Heart left ventricle (tissue), 16 donors: ENCODE results near the gene ADGRB2. TPM values are rescaled to one million over a fixed set of nuclear protein-coding genes. Genes with fewer than 3 reads are reported as not detected.

Experiments used
- ATAC-seq, 4 donors: fragments of 200-7000 bp; cut with Tn5 transposase; one replicate each; pipeline ENCODE4 v1.9.1; 2020 to 2022; ENCODE audit warnings: moderate library complexity in 4 of 4, mild to moderate bottlenecking in 3 of 4, moderate number of reproducible peaks in 1 of 4
- DNase-seq, 5 donors: peaks; one replicate each; pipeline ENCODE4 v3.0.0-alpha.2; 2020
- H3K27ac ChIP-seq, 12 donors: fragments of 200-600 bp; sonication (generic) in 4 of 12; one replicate each; pipeline versions ENCODE4 v1.5.0 to v1.8.0; 2016 to 2022; ENCODE audit warnings: mild to moderate bottlenecking in 2 of 12
- H3K27me3 ChIP-seq, 9 donors: fragments of 200-600 bp; sonication (generic) in 2 of 9; one replicate each; pipeline versions ENCODE4 v1.5.1 to v1.8.0; 2016 to 2022; ENCODE audit warnings: mild to moderate bottlenecking in 3 of 9
- H3K36me3 ChIP-seq, 9 donors: fragments of 200-600 bp; sonication (generic) in 2 of 9; one replicate each; pipeline versions ENCODE4 v1.5.0 to v1.8.0; 2018 to 2022; ENCODE audit warnings: mild to moderate bottlenecking in 2 of 9
- H3K4me1 ChIP-seq, 12 donors: fragments of 200-600 bp; sonication (generic) in 4 of 12; one replicate each; pipeline versions ENCODE4 v1.5.0 to v1.8.0; 2016 to 2022; ENCODE audit warnings: mild to moderate bottlenecking in 3 of 12
- H3K4me3 ChIP-seq, 12 donors: fragments of 200-600 bp; sonication (generic) in 4 of 12; one replicate each; pipeline versions ENCODE4 v1.5.0 to v1.8.0; 2017 to 2022; ENCODE audit warnings: mild to moderate bottlenecking in 9 of 12, moderate library complexity in 4 of 12
- H3K9me3 ChIP-seq, 12 donors: fragments of 200-600 bp; sonication (generic) in 4 of 12; one replicate each; pipeline versions ENCODE4 v1.5.0 to v1.8.0; 2016 to 2022; ENCODE audit warnings: mild to moderate bottlenecking in 1 of 12
- CTCF ChIP-seq, 12 donors: fragments of 200-600 bp; sonication (generic) in 4 of 12; IDR thresholded peaks; one replicate each; pipeline versions ENCODE4 v1.5.0 to v1.8.0; 2018 to 2022; ENCODE audit warnings: antibody characterized with exemption in 12 of 12, mild to moderate bottlenecking in 5 of 12
- POLR2A ChIP-seq, 2 donors: fragments of 450-650 bp; IDR thresholded peaks; one replicate each; pipeline ENCODE4 v1.6.1; 2017; ENCODE audit warnings: antibody characterized with exemption in 2 of 2, mild to moderate bottlenecking in 2 of 2, moderate library complexity in 2 of 2
- WGBS, 4 donors: extraction: QIAGEN DNeasy Blood & Tissue Kit in 2 of 4; methylation state at CpG; one replicate each; pipeline versions ENCODE4 v1.1.5 to v1.1.7; 2013 to 2018; 5-methylcytosine and 5-hydroxymethylcytosine counted together
- intact Hi-C, 10 donors: fragments of 100-400 bp; cut with DNase I; formaldehyde crosslinking; loops; one replicate each; pipeline versions ENCODE4 v1.11.1 to v1.14.2; 2022
- polyA plus RNA-seq, 2 donors: library from polyadenylated mRNA; stranded (reverse); fragments of 200-250 nt; gene quantifications; one replicate each; pipeline ENCODE4 v1.2.3, GENCODE V29; 2013
- total RNA-seq, 9 donors: library from RNA; depleted of rRNA in 2 of 9; stranded (reverse); fragments of >200 nt in 2 of 9; fragmentation: NEBNext Ultra II Directional in 3 of 9; extraction: Animal tissue kit (Norgen Biotek cat#: 25700) in 3 of 9; gene quantifications; one replicate each; pipeline versions ENCODE4 v1.1.0 to v1.2.4, GENCODE V29; 2016 to 2023
- donor health status: ischemic (EF 13 %, LVEDD 7.1; RV severe dilation, severe dysfunction).
- donor health status: healthy with polysubstance abuse.
- donor health status: DM: no; HTN: yes; CAD: no.
- donor health status: DM: no; HTN: no; CAD: no.
- donor health status: ischemic (EF 25% LVEDD 6.9; RV normal size, moderate dysfunction).
- donor health status: ischemic (EF 25% LVEDD 5.7; RV mildly dilated, moderate dysfunction).
- donor health status: healthy.
- donor health status: DM: yes; HTN: yes; CAD: no.
- donor health status: ischemic (EF 35%, LVEDD 5.7; RV mildly dilated, moderate dysfunction).
- donor health status: nonischemic (EF 11% LVEDD 7.7; RV severe dilation, severe dysfunction).
- donor health status: DM: yes; HTN: yes; CAD: no.
- donor health status: PGD.
- donor health status: ischemic (EF 29% LVEDD 5.4; RV normal size, mild dysfunction).
- donor health status: nonischemic (EF 23%, LVEDD 6.1; RV moderate dilation, normal function).

ADGRB2 gene
- total and polyA plus RNA-seq, 11 donors: 1.1 to 18.5 (median 9.6) TPM

- TF ChIP-seq CTCF (IDR thresholded peaks at IDR 0.05) (no peak), POLR2A (IDR thresholded peaks at IDR 0.05) (no peak)
Observed at GRCh38 chr1:31730336-31731048, 33.6 kb downstream of the ADGRB2 start.

GRCh38 chr1:31727849-31728248 is 36.3 kb downstream of the ADGRB2 start:
- intact Hi-C loops: no loop called here
- no peaks in the 10 kb centered on the region for H3K36me3 ChIP-seq
- no peaks in the 10 kb centered on the region for H3K4me1 ChIP-seq
- DNase-seq (peak in 1 of 5 donors; percentile 51), ATAC-seq (no peak)
- H3K27me3 ChIP-seq: no peaks in the 10 kb centered on the region
- no peak overlapping the region for H3K4me3 ChIP-seq
- TF ChIP-seq CTCF (IDR thresholded peaks at IDR 0.05): no peak
- TF ChIP-seq POLR2A (IDR thresholded peaks at IDR 0.05): no peak
- H3K27ac ChIP-seq: no peak overlapping the region
- H3K9me3 ChIP-seq: no peaks in the 10 kb centered on the region
- WGBS, 4 donors: 89 to 95% (median 90%) methylated on average over 18 to 19 of the region's 19 CpGs; no CpG with 5 or more reads in 1 of the 4 donors

More at GRCh38 chr1:31730336-31731048, 33.6 kb downstream of the ADGRB2 start:
- H3K27ac ChIP-seq: no peak overlapping the region
- 80 to 89% (median 89%) methylated on average over 11 to 25 of the region's 25 CpGs for WGBS, 4 donors
- no peaks in the 10 kb centered on the region for H3K36me3 ChIP-seq
- ATAC-seq (no peak), DNase-seq (peak in 1 of 5 donors; percentile 57)
- H3K27me3 ChIP-seq: no peaks in the 10 kb centered on the region
- no peaks in the 10 kb centered on the region for H3K4me1 ChIP-seq
- no peak overlapping the region for H3K4me3 ChIP-seq
- intact Hi-C loops: no loop called here
- no peaks in the 10 kb centered on the region for H3K9me3 ChIP-seq

GRCh38 chr1:31727195-31727594 is 36.9 kb downstream of the ADGRB2 start:
- peak in 1 of 5 donors; percentile 51 for DNase-seq

More at GRCh38 chr1:31727195-31727594, 36.9 kb downstream of the ADGRB2 start:
- H3K27ac ChIP-seq: no peak overlapping the region
- H3K4me1 ChIP-seq: no peaks in the 10 kb centered on the region
- WGBS, 4 donors: 92 to 95% (median 93%) methylated on average over 11 to 14 of the region's 14 CpGs
- H3K9me3 ChIP-seq: no peaks in the 10 kb centered on the region
- H3K36me3 ChIP-seq: no peaks in the 10 kb centered on the region
- H3K4me3 ChIP-seq: no peak overlapping the region
- intact Hi-C loops: no loop called here
- no peak for ATAC-seq
- no peak for TF ChIP-seq POLR2A (IDR thresholded peaks at IDR 0.05)
- no peak for TF ChIP-seq CTCF (IDR thresholded peaks at IDR 0.05)
- H3K27me3 ChIP-seq: peaks cover 0 to 3% (median 0%) of the 10 kb centered on the region in 9 donors
